Measurements from ENCODE around the gene SMIM10. TPM values are rescaled to one million over a fixed set of nuclear protein-coding genes. Genes with fewer than 3 reads are reported as not detected.
"Not testable (repeated sequence)": the region's sequence is repeated elsewhere in the genome, so short reads cannot be mapped to it uniquely, and the experiment has no call there.

Gene SMIM10
- total and polyA plus RNA-seq, 2 experiments from 2014 or later, result 3.8 to 6.7 TPM

GRCh38 chrX:134957836-134958235 lies 33.0 kb upstream of the SMIM10 start:
- Histone ChIP-seq H3K4me3 (no peak overlapping the region), H2AFZ (no peak overlapping the region), H3K9me2 (ENCODE audit: insufficient read depth) (no peaks in the 10 kb centered on the region), H3K9me3 (ENCODE audit: low read depth) (no peaks in the 10 kb centered on the region), H3K9ac (no peak overlapping the region), H3K4me1 (ENCODE audit: insufficient read depth) (no peaks in the 10 kb centered on the region), H3K27me3 (replicated peaks; ENCODE audit: insufficient read depth) (no peaks in the 10 kb centered on the region), H3F3A (ENCODE audit: insufficient read depth) (no peaks in the 10 kb centered on the region), H3K36me3 (ENCODE audit: low read depth) (no peaks in the 10 kb centered on the region), H4K20me1 (ENCODE audit: insufficient read depth) (no peaks in the 10 kb centered on the region), H3K4me2 (ENCODE audit: unreplicated experiment) (no peak overlapping the region), H3K27ac (no peak overlapping the region), H3K79me2 (ENCODE audit: insufficient read depth) (no peaks in the 10 kb centered on the region)
- no peak for TF ChIP-seq EZH2 (IDR thresholded peaks at IDR 0.05; ENCODE audit: insufficient read depth, poor library complexity, severe bottlenecking)
- TF ChIP-seq EZH2phosphoT487 (IDR thresholded peaks at IDR 0.05; ENCODE audit: insufficient read depth, low read depth), result no peak
- in situ Hi-C loops (cut with MboI), result loop anchor here (25.0 kb wide), 1 partner anchor 229 kb away; no protein-coding TSS in a partner anchor
- WGBS, 2 experiments (ENCODE audit: low coverage in 1 of 2, low lambda C conversion rate in 2 of 2, missing lambda C conversion rate in 2 of 2), result 95 to 100% methylated on average over 1 of the region's 1 CpG
- DNase-seq, result no peak

- not testable (repeated sequence) for H3K36me3 ChIP-seq (ENCODE audit: low read depth); H3K9ac ChIP-seq; H2AFZ ChIP-seq; H3F3A ChIP-seq (ENCODE audit: insufficient read depth); H4K20me1 ChIP-seq (ENCODE audit: insufficient read depth); H3K4me2 ChIP-seq (ENCODE audit: unreplicated experiment); H3K79me2 ChIP-seq (ENCODE audit: insufficient read depth); H3K4me1 ChIP-seq (ENCODE audit: insufficient read depth); H3K9me3 ChIP-seq (ENCODE audit: low read depth); H3K4me3 ChIP-seq; H3K27me3 ChIP-seq (replicated peaks; ENCODE audit: insufficient read depth); H3K9me2 ChIP-seq (ENCODE audit: insufficient read depth); DNase-seq; H3K27ac ChIP-seq
- in situ Hi-C loops (cut with MboI), result loop anchor here (25.0 kb wide), 1 partner anchor 227 kb away; no protein-coding TSS in a partner anchor
- WGBS, 2 experiments (ENCODE audit: low coverage in 1 of 2, low lambda C conversion rate in 2 of 2, missing lambda C conversion rate in 2 of 2), result 56 to 96% methylated on average over 3 to 16 of the region's 26 CpGs
Observed at GRCh38 chrX:134960366-134960765, 30.4 kb upstream of the SMIM10 start.

GRCh38 chrX:134963041-134963440 lies 27.8 kb upstream of the SMIM10 start:
- Histone ChIP-seq H3K36me3 (ENCODE audit: low read depth) (no peaks in the 10 kb centered on the region), H4K20me1 (ENCODE audit: insufficient read depth) (no peaks in the 10 kb centered on the region), H3K9me3 (ENCODE audit: low read depth) (no peaks in the 10 kb centered on the region), H3K4me3 (no peak overlapping the region), H3K9ac (no peak overlapping the region), H3K4me1 (ENCODE audit: insufficient read depth) (no peaks in the 10 kb centered on the region; the same call in 1 of the 2 replicates), H3K9me2 (ENCODE audit: insufficient read depth) (no peaks in the 10 kb centered on the region), H3K79me2 (ENCODE audit: insufficient read depth) (no peaks in the 10 kb centered on the region), H3K27ac (no peak overlapping the region), H2AFZ (no peak overlapping the region), H3K4me2 (ENCODE audit: unreplicated experiment) (no peak overlapping the region), H3F3A (ENCODE audit: insufficient read depth) (no peaks in the 10 kb centered on the region), H3K27me3 (replicated peaks; ENCODE audit: insufficient read depth) (no peaks in the 10 kb centered on the region)
- TF ChIP-seq EZH2phosphoT487 (IDR thresholded peaks at IDR 0.05; ENCODE audit: insufficient read depth, low read depth), result no peak
- no peak for TF ChIP-seq EZH2 (IDR thresholded peaks at IDR 0.05; ENCODE audit: insufficient read depth, poor library complexity, severe bottlenecking)
- 39 to 69% methylated on average over 2 of the region's 2 CpGs for WGBS, 2 experiments (ENCODE audit: low coverage in 1 of 2, low lambda C conversion rate in 2 of 2, missing lambda C conversion rate in 2 of 2)
- in situ Hi-C loops (cut with MboI), result loop anchor here (25.0 kb wide), 1 partner anchor 224 kb away; no protein-coding TSS in a partner anchor
- peak; percentile 3 for DNase-seq

- in situ Hi-C loops (cut with MboI), result loop anchor here (25.0 kb wide), 1 partner anchor 218 kb away; no protein-coding TSS in a partner anchor
Observed at GRCh38 chrX:134969726-134970125, 21.1 kb upstream of the SMIM10 start.

More at GRCh38 chrX:134969726-134970125, 21.1 kb upstream of the SMIM10 start:
- Histone ChIP-seq H3F3A (ENCODE audit: insufficient read depth) (0 out of 2 replicates have a peak, but pooled peaks cover 5% of the 10 kb centered on the region), H4K20me1 (ENCODE audit: insufficient read depth) (no peaks in the 10 kb centered on the region), H3K4me2 (ENCODE audit: unreplicated experiment) (no peak overlapping the region), H3K9ac (no peak overlapping the region), H3K9me2 (ENCODE audit: insufficient read depth) (no peaks in the 10 kb centered on the region), H3K36me3 (ENCODE audit: low read depth) (no peaks in the 10 kb centered on the region), H2AFZ (no peak overlapping the region), H3K27ac (peak overlapping the region; percentile 6; the same call in 1 of the 2 replicates), H3K4me3 (no peak overlapping the region), H3K4me1 (ENCODE audit: insufficient read depth) (no peaks in the 10 kb centered on the region; the same call in 1 of the 2 replicates), H3K27me3 (replicated peaks; ENCODE audit: insufficient read depth) (no peaks in the 10 kb centered on the region), H3K79me2 (ENCODE audit: insufficient read depth) (no peaks in the 10 kb centered on the region), H3K9me3 (ENCODE audit: low read depth) (no peaks in the 10 kb centered on the region)
- 77 to 86% methylated on average over 1 of the region's 1 CpG for WGBS, 2 experiments (ENCODE audit: low coverage in 1 of 2, low lambda C conversion rate in 2 of 2, missing lambda C conversion rate in 2 of 2)
- TF ChIP-seq EZH2 (IDR thresholded peaks at IDR 0.05; ENCODE audit: insufficient read depth, poor library complexity, severe bottlenecking) (no peak), EZH2phosphoT487 (IDR thresholded peaks at IDR 0.05; ENCODE audit: insufficient read depth, low read depth) (no peak)
- peak; percentile 57 for DNase-seq
